Astrocyte of the cerebellum (primary cell): ENCODE measurements around the gene WNT9A.

Experiments
- DNase-seq: peaks from one replicate; pipeline ENCODE4 v3.0.0-alpha.2; 2011; ENCODE audit warnings: low read depth
- H3K4me3 ChIP-seq: 2 replicates; pipeline ENCODE4 v1.5.1; 2011; ENCODE audit warnings: mild to moderate bottlenecking, low read depth, low read length, moderate library complexity
- CTCF ChIP-seq: IDR thresholded peaks from 2 replicates; pipeline ENCODE4 v1.5.1; 2012; ENCODE audit warnings: low read length, low read depth, moderate library complexity, mild to moderate bottlenecking; ENCODE audit errors: missing control alignments
- in situ Hi-C: cut with HindIII; loops from 2 replicates; pipeline ENCODE4 v1.10.0; 2017; ENCODE audit warnings: low sequenced_read_pairs

The WNT9A gene

GRCh38 chr1:227949954-227950734, 2.4 kb upstream of the WNT9A start:
- TF ChIP-seq CTCF, result no peak
- no peak for DNase-seq

DNA sequence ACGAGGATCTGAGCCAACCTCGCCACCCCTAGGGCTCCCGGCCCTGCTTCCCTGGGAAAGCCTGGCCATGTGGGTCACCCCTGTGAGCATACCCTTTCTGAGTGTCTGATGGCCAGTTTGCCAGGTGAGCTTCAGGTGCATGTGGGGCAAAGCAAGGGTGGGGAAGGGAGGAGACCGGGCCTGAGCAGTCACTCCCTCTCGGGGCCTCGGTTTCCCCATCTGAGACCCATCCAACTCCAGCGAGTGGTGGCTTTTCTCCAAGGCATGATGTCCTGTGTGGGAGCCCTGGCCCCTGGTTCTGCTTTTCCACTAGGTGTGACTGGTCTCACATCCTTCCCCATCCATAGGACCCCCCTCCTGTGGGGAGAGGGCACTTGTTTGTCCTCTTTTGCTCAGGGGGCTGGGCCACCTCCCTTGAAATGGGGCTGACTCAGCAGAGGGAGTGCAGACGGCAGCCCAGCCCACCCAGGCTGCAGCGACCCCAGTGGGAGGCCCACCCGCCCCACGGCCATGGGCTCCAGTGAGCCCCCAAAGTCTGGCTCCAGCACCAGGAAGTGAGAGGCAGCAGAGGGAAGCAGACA, 1.7 kb upstream of the WNT9A start:
- TF ChIP-seq CTCF, result no peak
- H3K4me3 ChIP-seq, result peak overlapping the region; percentile 52
- DNase-seq, result no peak
- in situ Hi-C loops, result loop anchor here (25.0 kb wide), 1 partner anchor 187 kb away; no protein-coding TSS in a partner anchor

More at GRCh38 chr1:227949954-227950734, 2.4 kb upstream of the WNT9A start:
- H3K4me3 ChIP-seq, result no peak overlapping the region
- in situ Hi-C loops, result loop anchor here (25.0 kb wide), 1 partner anchor 188 kb away; no protein-coding TSS in a partner anchor

- no peak for TF ChIP-seq CTCF
- in situ Hi-C loops, result loop anchor here (25.0 kb wide), 1 partner anchor 186 kb away; no protein-coding TSS in a partner anchor
- DNase-seq, result no peak
- peak overlapping the region; percentile 52 for H3K4me3 ChIP-seq
These were observed 945 bp upstream of the WNT9A start for GRCh38 chr1:227948493-227949260.

GRCh38 chr1:227947386-227947675, 401 bp downstream of the WNT9A start:
- no peak for TF ChIP-seq CTCF
- in situ Hi-C loops, result loop anchor here (25.0 kb wide), 1 partner anchor 185 kb away; no protein-coding TSS in a partner anchor
- peak overlapping the region; percentile 52 for H3K4me3 ChIP-seq
- DNase-seq, result no peak

- TF ChIP-seq CTCF, result peak; percentile 66
- H3K4me3 ChIP-seq, result peak overlapping the region; percentile 52
- in situ Hi-C loops, result loop anchor here (25.0 kb wide), 1 partner anchor 185 kb away; no protein-coding TSS in a partner anchor
- DNase-seq, result no peak
These were observed 927 bp downstream of the WNT9A start for GRCh38 chr1:227946624-227947385.
